GM21381 (cell line): ENCODE results near the gene NEU3.

Source experiments
- ATAC-seq: cut with Tn5 transposase; IDR thresholded peaks from one replicate; pipeline ENCODE4 v1.9.1; 2021; ENCODE audit warnings: mild to moderate bottlenecking, moderate library complexity; ENCODE audit not compliant: unreplicated experiment

The NEU3 gene

DNA sequence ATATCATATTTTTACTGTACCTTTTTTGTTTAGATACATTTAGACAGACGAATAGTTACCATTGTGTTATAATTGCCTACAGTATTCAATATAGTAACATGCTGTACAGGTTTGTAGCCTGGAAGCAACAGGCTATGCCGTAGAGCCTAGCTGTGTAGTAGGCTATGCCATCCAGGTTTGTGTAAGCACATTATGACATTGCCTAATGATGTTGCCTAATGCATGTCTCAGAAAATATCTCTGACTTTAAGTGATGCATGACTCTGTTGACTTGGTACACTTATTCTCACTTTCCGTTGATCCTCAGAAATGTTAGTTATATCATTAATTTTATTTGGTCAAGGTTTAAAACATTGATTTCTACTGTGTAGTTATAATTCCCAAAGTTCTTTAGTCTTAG, 68.1 kb downstream of the NEU3 start:
- no peak for ATAC-seq

DNA sequence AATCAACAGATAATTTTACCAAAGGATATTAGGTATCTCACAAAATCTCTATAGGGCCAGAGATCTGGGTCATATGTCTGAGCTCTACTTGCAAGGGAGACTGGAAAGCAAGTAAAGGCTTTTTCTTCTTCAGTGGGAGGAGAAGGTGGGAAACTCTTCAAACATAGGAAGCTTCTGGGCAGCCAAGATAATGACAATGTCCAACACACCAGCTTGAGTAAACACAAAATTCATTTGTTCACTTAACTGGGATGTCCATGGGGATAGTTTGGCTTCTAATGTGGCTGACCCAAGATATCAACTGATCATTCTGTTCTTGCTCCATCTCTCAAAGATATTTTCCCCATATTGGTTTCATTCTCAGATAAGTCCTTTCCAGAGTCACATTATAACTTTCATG, 70.6 kb downstream of the NEU3 start:
- ATAC-seq, result no peak

DNA sequence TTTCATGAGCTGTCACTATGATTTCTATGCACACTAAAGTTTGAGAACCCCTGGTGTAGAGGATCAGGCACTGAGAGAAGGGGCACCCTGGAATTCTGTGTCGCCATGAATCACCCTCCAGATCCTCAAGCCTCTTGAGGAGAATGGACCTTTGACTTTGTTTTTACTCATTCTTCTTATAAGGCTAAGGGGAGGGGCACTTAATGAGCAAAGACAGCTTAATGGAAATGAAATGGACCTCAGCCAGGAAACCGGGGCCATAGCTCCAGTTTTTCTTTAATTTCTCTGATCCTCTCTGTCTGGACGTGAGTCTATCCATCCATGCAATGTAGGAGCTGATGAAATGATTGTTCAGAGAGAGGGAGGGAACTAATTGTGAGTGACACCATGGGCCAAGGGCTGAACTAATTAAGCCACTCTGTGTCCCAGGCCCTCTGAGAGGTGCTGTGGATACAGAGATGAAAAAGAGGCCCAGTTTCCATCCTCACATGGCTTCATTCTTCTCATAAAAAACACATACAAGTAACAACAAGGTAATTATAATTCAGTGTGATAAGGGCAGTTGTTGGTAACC, 75.1 kb downstream of the NEU3 start:
- ATAC-seq, result no peak

DNA sequence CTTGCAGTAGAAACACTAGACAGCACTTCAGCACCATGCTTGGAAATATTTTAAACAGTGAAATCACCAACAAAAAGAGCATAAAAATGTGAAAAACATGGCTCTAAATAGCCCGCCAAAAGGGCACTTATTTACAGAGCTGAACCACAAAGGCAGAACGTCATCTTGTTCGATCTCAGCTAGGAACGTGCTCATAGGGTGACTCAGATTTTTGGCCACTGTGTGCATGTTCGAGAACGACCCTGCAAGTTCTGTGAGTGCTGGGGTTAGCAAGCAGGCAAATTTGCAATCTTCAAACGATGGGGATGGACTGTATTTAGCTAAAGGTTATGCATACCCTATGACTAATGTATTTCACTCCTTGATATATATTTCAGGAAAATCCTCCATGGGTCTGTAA, 77.3 kb downstream of the NEU3 start:
- ATAC-seq, result no peak
